Ascending aorta (tissue), 2 donors: ENCODE data around the gene GNPDA1. TPM values are rescaled to one million over a fixed set of nuclear protein-coding genes. Genes with fewer than 3 reads are reported as not detected.
A peak's percentile ranks its signal among the peaks of the same experiment; 100 is the strongest.

Source experiments
- DNase-seq, 2 donors: peaks; one replicate each; pipeline ENCODE4 v3.0.0-alpha.2; 2019; ENCODE audit warnings: low spot score in 2 of 2
- H3K27ac ChIP-seq, 2 donors: fragments of 200-600 bp; sonication (generic); one replicate each; pipeline ENCODE4 v1.5.1; 2016 to 2017; ENCODE audit warnings: mild to moderate bottlenecking in 1 of 2
- H3K27me3 ChIP-seq: fragments of 200-600 bp; sonication (generic); one replicate; pipeline ENCODE4 v1.5.1; 2017
- H3K36me3 ChIP-seq, 2 donors: fragments of 200-600 bp; sonication (generic); one replicate each; pipeline ENCODE4 v1.5.1; 2016
- H3K4me1 ChIP-seq, 2 donors: fragments of 200-600 bp; sonication (generic); one replicate each; pipeline ENCODE4 v1.5.1; 2016 to 2017; ENCODE audit warnings: mild to moderate bottlenecking in 1 of 2
- H3K4me3 ChIP-seq, 2 donors: fragments of 200-600 bp; sonication (generic); one replicate each; pipeline ENCODE4 v1.5.1; 2016 to 2017; ENCODE audit warnings: mild to moderate bottlenecking in 1 of 2
- H3K9me3 ChIP-seq, 2 donors: fragments of 200-600 bp; sonication (generic); one replicate each; pipeline ENCODE4 v1.5.1; 2016
- intact Hi-C: fragments of 100-400 bp; cut with DNase I; formaldehyde crosslinking; loops from one replicate; pipeline ENCODE4 v1.15.1; 2023
- total RNA-seq: library from RNA; depleted of rRNA; stranded (reverse); fragments of >200 nt; gene quantifications from one replicate; pipeline ENCODE4 v1.1.0, GENCODE V29; 2016
- TF ChIP-seq, protein P1 (sequence below), 3 experiments: fragments of 200-600 bp in 2 of 3; fragments of 450-650 bp in 1 of 3; sonication (generic) in 2 of 3; IDR thresholded peaks; one replicate each; pipeline ENCODE4 v1.5.1; 2016 to 2019; ENCODE audit warnings: antibody characterized with exemption in 3 of 3, mild to moderate bottlenecking in 1 of 3, moderate library complexity in 1 of 3

The GNPDA1 gene
- total RNA-seq, 1 donor from 2014 or later, result 185 TPM

- Histone ChIP-seq H3K36me3 (no peaks in the 10 kb centered on the region), H3K4me1 (peaks cover 2 to 16% of the 10 kb centered on the region in 2 donors), H3K27me3 (no peaks in the 10 kb centered on the region), H3K27ac (peak overlapping the region in 1 of 2 donors; percentile 16), H3K4me3 (no peak overlapping the region), H3K9me3 (no peaks in the 10 kb centered on the region)
- no peak for DNase-seq
- TF ChIP-seq, protein P1, sequence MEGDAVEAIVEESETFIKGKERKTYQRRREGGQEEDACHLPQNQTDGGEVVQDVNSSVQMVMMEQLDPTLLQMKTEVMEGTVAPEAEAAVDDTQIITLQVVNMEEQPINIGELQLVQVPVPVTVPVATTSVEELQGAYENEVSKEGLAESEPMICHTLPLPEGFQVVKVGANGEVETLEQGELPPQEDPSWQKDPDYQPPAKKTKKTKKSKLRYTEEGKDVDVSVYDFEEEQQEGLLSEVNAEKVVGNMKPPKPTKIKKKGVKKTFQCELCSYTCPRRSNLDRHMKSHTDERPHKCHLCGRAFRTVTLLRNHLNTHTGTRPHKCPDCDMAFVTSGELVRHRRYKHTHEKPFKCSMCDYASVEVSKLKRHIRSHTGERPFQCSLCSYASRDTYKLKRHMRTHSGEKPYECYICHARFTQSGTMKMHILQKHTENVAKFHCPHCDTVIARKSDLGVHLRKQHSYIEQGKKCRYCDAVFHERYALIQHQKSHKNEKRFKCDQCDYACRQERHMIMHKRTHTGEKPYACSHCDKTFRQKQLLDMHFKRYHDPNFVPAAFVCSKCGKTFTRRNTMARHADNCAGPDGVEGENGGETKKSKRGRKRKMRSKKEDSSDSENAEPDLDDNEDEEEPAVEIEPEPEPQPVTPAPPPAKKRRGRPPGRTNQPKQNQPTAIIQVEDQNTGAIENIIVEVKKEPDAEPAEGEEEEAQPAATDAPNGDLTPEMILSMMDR (IDR thresholded peaks at IDR 0.05), result no peak
- intact Hi-C loops, result loop anchor here (1.0 to 10.0 kb wide), 4 partner anchors 24 to 869 kb away; no protein-coding TSS in a partner anchor
These were observed 3.1 kb upstream of the GNPDA1 start for GRCh38 chr5:142015781-142016533.

DNA sequence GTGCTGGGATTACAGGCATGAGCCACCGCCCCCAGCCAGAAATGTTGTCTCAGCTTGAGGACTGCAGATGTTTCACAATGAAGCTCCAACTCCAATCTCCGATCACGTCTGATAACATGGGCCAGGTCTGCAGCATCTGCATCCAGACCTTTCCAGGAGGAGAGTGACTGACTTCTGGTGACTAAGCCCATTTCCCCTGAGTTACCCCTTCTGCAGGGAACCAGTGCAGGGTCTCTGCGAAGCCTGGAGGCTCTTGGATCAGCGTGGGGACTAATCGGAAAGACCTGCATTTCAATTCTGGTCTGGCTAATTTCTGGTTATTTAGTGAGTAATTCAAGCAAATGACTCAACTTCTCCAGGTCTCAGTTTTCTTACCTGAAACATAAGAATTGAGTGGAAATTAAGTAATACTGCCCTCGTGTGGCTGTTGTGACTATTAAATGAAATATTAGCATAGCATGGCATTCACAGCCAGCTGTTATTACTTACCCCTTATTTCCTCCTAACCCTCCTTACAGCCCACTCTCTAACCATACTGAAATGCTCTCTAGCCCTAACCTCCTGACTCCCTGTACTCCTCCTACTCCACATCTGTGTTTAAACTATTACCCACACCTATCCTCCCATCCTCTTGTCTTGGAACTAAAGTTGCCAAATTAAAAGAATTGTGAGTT, 2.2 kb upstream of the GNPDA1 start:
- peak in 1 of 2 donors; percentile 63 for DNase-seq
- H3K27me3 ChIP-seq, result no peaks in the 10 kb centered on the region
- H3K36me3 ChIP-seq, result no peaks in the 10 kb centered on the region
- no peaks in the 10 kb centered on the region for H3K9me3 ChIP-seq
- TF ChIP-seq, protein P1 (IDR thresholded peaks at IDR 0.05), result peak; percentile 49 to 57 (median 50)
- intact Hi-C loops, result loop anchor here (1.0 to 10.0 kb wide), 4 partner anchors 23 to 870 kb away; no protein-coding TSS in a partner anchor
- peak overlapping the region in 1 of 2 donors; percentile 84 for H3K27ac ChIP-seq
- H3K4me1 ChIP-seq, result peaks cover 2 to 16% of the 10 kb centered on the region in 2 donors
- no peak overlapping the region for H3K4me3 ChIP-seq

DNA sequence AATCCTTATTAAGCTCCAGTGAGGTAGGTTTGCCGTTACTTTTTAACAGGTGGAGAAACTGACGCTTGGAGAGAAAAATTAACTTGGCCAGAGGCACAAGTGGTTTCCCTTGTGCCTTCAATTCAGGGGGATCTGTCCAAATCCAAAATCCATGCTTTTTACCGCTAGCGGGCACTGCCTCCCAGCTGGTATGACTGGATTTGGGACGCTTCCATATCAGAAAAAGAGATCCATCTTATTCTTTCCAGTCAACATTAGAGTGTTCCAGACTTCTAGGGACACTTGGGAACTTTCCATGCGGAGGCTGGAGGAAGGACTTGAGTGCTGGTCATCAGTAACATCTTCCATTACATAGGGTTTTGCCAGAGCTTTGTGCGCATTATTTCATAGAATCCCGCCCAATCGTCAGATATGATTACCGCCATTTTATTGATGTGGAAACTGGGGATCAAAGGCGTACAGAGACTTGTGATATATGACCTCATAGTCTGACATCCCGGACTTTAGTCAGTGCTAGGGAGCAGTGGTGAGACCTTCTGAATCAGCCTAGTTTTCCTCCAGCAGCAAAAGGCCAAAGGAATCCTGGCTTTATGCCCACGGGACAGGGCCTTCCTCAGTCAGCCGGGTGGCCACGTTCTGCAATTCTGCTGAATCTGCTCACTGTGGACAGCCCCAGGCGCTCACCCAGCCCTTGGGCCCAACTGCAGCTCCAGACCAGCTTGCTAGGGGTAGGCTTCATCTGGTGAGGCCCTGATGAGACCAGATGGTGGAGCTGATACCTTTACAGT, 1.1 kb upstream of the GNPDA1 start:
- Histone ChIP-seq H3K4me1 (peaks cover 2 to 16% of the 10 kb centered on the region in 2 donors), H3K4me3 (peak overlapping the region in 1 of 2 donors; percentile 68), H3K27me3 (no peaks in the 10 kb centered on the region), H3K27ac (peak overlapping the region; percentile 77 to 84), H3K9me3 (no peaks in the 10 kb centered on the region), H3K36me3 (no peaks in the 10 kb centered on the region)
- TF ChIP-seq, protein P1 (IDR thresholded peaks at IDR 0.05), result peak in 1 of 3 experiments; percentile 42
- DNase-seq, result peak; percentile 45 to 80
- intact Hi-C loops, result loop anchor here (2.0 to 10.0 kb wide), 4 partner anchors 51 to 871 kb away; partner anchors contain the start of gene NDFIP1

DNA sequence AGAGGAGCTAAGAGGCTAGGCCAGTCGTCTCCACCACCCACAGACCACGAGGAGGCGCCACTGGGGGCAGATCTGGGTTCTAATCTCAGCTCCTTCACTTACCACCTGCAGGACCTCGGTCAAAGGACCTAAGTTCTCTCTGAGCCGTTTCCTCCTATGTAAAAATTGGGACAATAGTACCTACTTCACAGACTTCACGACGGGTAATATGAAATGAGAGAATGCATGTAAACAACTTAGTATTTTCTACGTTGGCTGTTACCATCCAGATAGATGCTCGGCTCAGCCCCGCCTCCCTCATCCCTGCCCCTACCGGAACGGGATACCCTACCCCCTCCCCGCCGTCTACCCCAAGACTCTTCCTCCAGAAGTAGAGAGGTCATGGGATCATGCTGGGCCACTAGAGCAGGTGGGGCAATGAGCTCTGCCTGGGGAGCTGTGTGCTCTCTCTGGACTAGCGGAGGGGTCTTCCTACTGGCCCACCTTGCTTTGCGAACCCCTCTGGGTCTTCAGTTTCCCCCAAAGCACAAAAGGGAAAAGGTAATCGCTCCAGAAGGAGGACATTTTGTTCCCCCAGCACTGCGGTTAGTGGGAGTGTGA, 541 bp downstream of the GNPDA1 start:
- peak overlapping the region; percentile 68 to 92 for H3K4me3 ChIP-seq
- peak in 1 of 2 donors; percentile 69 for DNase-seq
- no peaks in the 10 kb centered on the region for H3K9me3 ChIP-seq
- peaks cover 2 to 16% of the 10 kb centered on the region in 2 donors for H3K4me1 ChIP-seq
- H3K27ac ChIP-seq, result peak overlapping the region; percentile 83 to 84
- intact Hi-C loops, result loop anchor here (2.0 to 10.0 kb wide), 4 partner anchors 53 to 873 kb away; partner anchors contain the start of gene NDFIP1
- TF ChIP-seq, protein P1 (IDR thresholded peaks at IDR 0.05), result peak in 2 of 3 experiments; percentile 19 to 45
- H3K27me3 ChIP-seq, result no peaks in the 10 kb centered on the region
- no peaks in the 10 kb centered on the region for H3K36me3 ChIP-seq
